Measurements from ENCODE around the gene MOB3B.

- TF ChIP-seq CTCF (IDR thresholded peaks at IDR 0.05) (no peak), POLR2A (IDR thresholded peaks at IDR 0.05) (no peak)
Measured at GRCh38 chr9:27355166-27355565, 174.4 kb downstream of the MOB3B start.
